ENCODE measurements around the gene PPP2R5D.

The PPP2R5D gene

GRCh38 chr6:43059168-43060033, 75.0 kb downstream of the PPP2R5D start, which contains the start of the genes KLC4 and MRPL2:
Gene KLC4 (plus strand): TSS chr6:43059631. CDS start chr6:43061336, 1,705 bp downstream.
Gene MRPL2 (minus strand): TSS chr6:43059434. CDS start chr6:43059381, 53 bp downstream.
- Histone ChIP-seq H3K36me3 (ENCODE audit: insufficient read depth, low read length) (0 out of 2 replicates have a peak, but pooled peaks cover 4% of the 10 kb centered on the region), H3K4me3 (ENCODE audit: low read depth, low read length) (peak within 1 kb of the TSS; percentile 92), H3K4me1 (ENCODE audit: control insufficient read depth, insufficient read depth, low read length, unreplicated experiment) (peaks cover 11% of the 10 kb centered on the region), H3K27me3 (ENCODE audit: insufficient read depth, low read length) (no peaks in the 10 kb centered on the region), H3K27ac (ENCODE audit: low read depth, low read length) (peak within 1 kb of the TSS; percentile 50), H3K79me2 (ENCODE audit: control insufficient read depth, insufficient read depth, low read length, unreplicated experiment) (peaks cover 15% of the 10 kb centered on the region), H2AFZ (ENCODE audit: low read length, unreplicated experiment) (peak within 1 kb of the TSS; percentile 82)

GRCh38 chr6:43060034-43060754, 75.8 kb downstream of the PPP2R5D start:
- Histone ChIP-seq H3K4me3 (ENCODE audit: low read depth, low read length) (peak overlapping the region; percentile 92), H3K27me3 (ENCODE audit: insufficient read depth, low read length) (no peaks in the 10 kb centered on the region), H3K27ac (ENCODE audit: low read depth, low read length) (peak overlapping the region; percentile 50; the same call in 1 of the 2 replicates), H3K79me2 (ENCODE audit: control insufficient read depth, insufficient read depth, low read length, unreplicated experiment) (peaks cover 15% of the 10 kb centered on the region), H3K4me1 (ENCODE audit: control insufficient read depth, insufficient read depth, low read length, unreplicated experiment) (peaks cover 11% of the 10 kb centered on the region), H3K36me3 (ENCODE audit: insufficient read depth, low read length) (0 out of 2 replicates have a peak, but pooled peaks cover 4% of the 10 kb centered on the region), H2AFZ (ENCODE audit: low read length, unreplicated experiment) (peak overlapping the region; percentile 82)

GRCh38 chr6:43060755-43061633, 76.6 kb downstream of the PPP2R5D start:
- Histone ChIP-seq H3K36me3 (ENCODE audit: insufficient read depth, low read length) (0 out of 2 replicates have a peak, but pooled peaks cover 4% of the 10 kb centered on the region), H3K4me1 (ENCODE audit: control insufficient read depth, insufficient read depth, low read length, unreplicated experiment) (peaks cover 11% of the 10 kb centered on the region), H3K79me2 (ENCODE audit: control insufficient read depth, insufficient read depth, low read length, unreplicated experiment) (peaks cover 15% of the 10 kb centered on the region), H2AFZ (ENCODE audit: low read length, unreplicated experiment) (no peak overlapping the region), H3K4me3 (ENCODE audit: low read depth, low read length) (peak overlapping the region; percentile 92), H3K27ac (ENCODE audit: low read depth, low read length) (no peak overlapping the region), H3K27me3 (ENCODE audit: insufficient read depth, low read length) (no peaks in the 10 kb centered on the region)

GRCh38 chr6:43061861-43062260, 77.5 kb downstream of the PPP2R5D start:
- Histone ChIP-seq H3K79me2 (ENCODE audit: control insufficient read depth, insufficient read depth, low read length, unreplicated experiment) (peaks cover 15% of the 10 kb centered on the region), H3K36me3 (ENCODE audit: insufficient read depth, low read length) (0 out of 2 replicates have a peak, but pooled peaks cover 4% of the 10 kb centered on the region), H3K4me1 (ENCODE audit: control insufficient read depth, insufficient read depth, low read length, unreplicated experiment) (peaks cover 11% of the 10 kb centered on the region), H2AFZ (ENCODE audit: low read length, unreplicated experiment) (no peak overlapping the region), H3K27ac (ENCODE audit: low read depth, low read length) (no peak overlapping the region), H3K27me3 (ENCODE audit: insufficient read depth, low read length) (no peaks in the 10 kb centered on the region), H3K4me3 (ENCODE audit: low read depth, low read length) (no peak overlapping the region)
